Measurements from ENCODE around the gene PEX16. TPM values are rescaled to one million over a fixed set of nuclear protein-coding genes. Genes with fewer than 3 reads are reported as not detected.

PEX16 gene
- total RNA-seq, 3 donors from 2014 or later (not counting 1 experiment from before 2014, with no cell fraction given), result 61.3 to 75.8 (median 67.6) TPM

DNA sequence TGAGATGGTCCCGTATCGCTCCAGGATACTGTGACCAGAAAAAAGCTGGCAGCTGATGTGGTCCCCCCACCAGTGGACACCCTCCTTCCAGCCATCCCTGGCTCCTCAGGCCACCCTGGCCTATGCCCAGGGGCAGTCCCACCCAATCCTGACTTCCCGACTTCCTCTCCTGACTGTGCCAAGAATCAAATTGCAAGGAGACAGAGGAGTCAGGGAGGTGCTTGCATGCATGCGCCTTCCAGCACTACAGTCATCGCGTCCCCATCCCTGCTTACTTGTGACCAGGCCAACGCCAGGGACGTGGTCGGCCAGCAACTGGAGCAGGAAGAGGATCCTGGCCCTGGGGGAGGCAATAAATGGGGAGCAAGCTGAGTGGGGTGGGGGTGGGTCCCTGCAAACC lies 7.1 kb downstream of the PEX16 start:
- H3K4me3 ChIP-seq (ENCODE audit: low read length), result no peak overlapping the region
- Mint-ChIP-seq H3K9me3 (no peaks in the 10 kb centered on the region), H3K27me3 (ENCODE audit: low read depth in 2 of 2) (no peaks in the 10 kb centered on the region), H3K4me1 (peaks cover 6 to 18% of the 10 kb centered on the region in 2 donors), H3K27ac (no peak overlapping the region), H3K4me3 (no peak overlapping the region), H3K36me3 (no peaks in the 10 kb centered on the region)
- no peak overlapping the region for H3K27ac ChIP-seq (ENCODE audit: low read length)
- TF ChIP-seq, protein P1, sequence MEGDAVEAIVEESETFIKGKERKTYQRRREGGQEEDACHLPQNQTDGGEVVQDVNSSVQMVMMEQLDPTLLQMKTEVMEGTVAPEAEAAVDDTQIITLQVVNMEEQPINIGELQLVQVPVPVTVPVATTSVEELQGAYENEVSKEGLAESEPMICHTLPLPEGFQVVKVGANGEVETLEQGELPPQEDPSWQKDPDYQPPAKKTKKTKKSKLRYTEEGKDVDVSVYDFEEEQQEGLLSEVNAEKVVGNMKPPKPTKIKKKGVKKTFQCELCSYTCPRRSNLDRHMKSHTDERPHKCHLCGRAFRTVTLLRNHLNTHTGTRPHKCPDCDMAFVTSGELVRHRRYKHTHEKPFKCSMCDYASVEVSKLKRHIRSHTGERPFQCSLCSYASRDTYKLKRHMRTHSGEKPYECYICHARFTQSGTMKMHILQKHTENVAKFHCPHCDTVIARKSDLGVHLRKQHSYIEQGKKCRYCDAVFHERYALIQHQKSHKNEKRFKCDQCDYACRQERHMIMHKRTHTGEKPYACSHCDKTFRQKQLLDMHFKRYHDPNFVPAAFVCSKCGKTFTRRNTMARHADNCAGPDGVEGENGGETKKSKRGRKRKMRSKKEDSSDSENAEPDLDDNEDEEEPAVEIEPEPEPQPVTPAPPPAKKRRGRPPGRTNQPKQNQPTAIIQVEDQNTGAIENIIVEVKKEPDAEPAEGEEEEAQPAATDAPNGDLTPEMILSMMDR (IDR thresholded peaks at IDR 0.05), result no peak
- H3K4me1 ChIP-seq (ENCODE audit: control insufficient read depth, insufficient read depth, low read length), result peaks cover 14% of the 10 kb centered on the region
- intact Hi-C loops (cut with micrococcal nuclease), result loop anchor here (10.0 kb wide), 1 partner anchor 214 kb away; the partner anchor contains the start of gene PHF21A
- 98% methylated on average over 9 of the region's 9 CpGs for WGBS (ENCODE audit: insufficient coverage)
- H3K9me3 ChIP-seq (ENCODE audit: control insufficient read depth, insufficient read depth, low read length), result no peaks in the 10 kb centered on the region
- ATAC-seq, result no peak
- no peak for DNase-seq
- no peaks in the 10 kb centered on the region for H3K27me3 ChIP-seq (ENCODE audit: control insufficient read depth, insufficient read depth, low read length)
- H3K36me3 ChIP-seq (ENCODE audit: control insufficient read depth, insufficient read depth, low read length), result peaks cover 54% of the 10 kb centered on the region

DNA sequence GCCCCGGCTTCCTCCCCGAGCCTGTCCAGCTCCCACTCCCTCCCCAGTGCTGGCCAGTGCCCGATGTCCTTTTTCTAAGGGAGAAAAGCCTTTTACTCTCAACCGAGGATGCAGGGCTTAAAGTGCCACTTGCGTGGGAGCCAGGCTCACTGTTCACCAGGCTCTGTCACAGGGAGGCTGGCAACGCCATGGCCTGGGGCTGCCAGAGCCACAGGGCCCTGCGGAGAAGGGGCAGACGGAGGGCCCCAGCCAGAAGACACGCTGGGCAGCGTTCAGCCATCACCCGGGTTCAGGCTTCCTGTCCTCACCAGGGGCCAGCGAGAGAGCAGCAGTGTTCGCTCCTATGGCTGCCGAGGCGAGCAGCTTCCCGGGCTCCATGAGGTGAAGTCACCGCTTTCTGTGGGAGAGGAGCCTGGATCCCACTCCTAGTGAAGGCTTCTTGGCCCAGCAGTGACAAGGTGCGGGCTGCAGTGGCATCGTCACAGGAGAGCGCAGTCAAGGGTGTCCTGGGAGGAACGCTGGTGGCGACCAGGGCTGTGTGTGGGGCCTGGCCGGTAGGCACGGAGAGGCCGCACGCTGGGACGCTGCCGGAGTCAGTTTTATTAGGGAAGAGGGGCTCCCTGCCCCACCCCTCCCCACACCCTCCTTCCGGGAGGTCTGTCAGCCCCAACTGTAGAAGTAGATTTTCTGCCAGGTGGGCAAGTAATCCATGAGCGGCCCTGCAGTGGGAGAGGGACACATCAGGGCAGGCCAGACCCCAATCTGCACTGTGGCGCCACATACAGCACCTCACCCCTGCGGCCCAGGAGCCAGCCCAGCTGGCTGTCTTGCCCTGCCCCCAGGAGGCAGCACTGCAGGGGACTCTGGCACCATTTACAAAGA lies 7.8 kb downstream of the PEX16 start:
- no peak overlapping the region for H3K27ac ChIP-seq (ENCODE audit: low read length)
- H3K4me1 ChIP-seq (ENCODE audit: control insufficient read depth, insufficient read depth, low read length), result peaks cover 18% of the 10 kb centered on the region
- H3K9me3 Mint-ChIP-seq, result no peaks in the 10 kb centered on the region
- no peaks in the 10 kb centered on the region for H3K27me3 Mint-ChIP-seq (ENCODE audit: low read depth in 2 of 2)
- no peaks in the 10 kb centered on the region for H3K9me3 ChIP-seq (ENCODE audit: control insufficient read depth, insufficient read depth, low read length)
- WGBS (ENCODE audit: insufficient coverage), result 90% methylated on average over 32 of the region's 32 CpGs
- intact Hi-C loops (cut with micrococcal nuclease), result loop anchor here (10.0 kb wide), 1 partner anchor 215 kb away; the partner anchor contains the start of gene PHF21A
- no peaks in the 10 kb centered on the region for H3K36me3 Mint-ChIP-seq
- peaks cover 5 to 15% of the 10 kb centered on the region in 2 donors for H3K4me1 Mint-ChIP-seq
- ATAC-seq, result no peak
- H3K27me3 ChIP-seq (ENCODE audit: control insufficient read depth, insufficient read depth, low read length), result no peaks in the 10 kb centered on the region
- no peak overlapping the region for H3K27ac Mint-ChIP-seq
- no peak for DNase-seq
- H3K4me3 ChIP-seq (ENCODE audit: low read length), result no peak overlapping the region
- no peak overlapping the region for H3K4me3 Mint-ChIP-seq
- TF ChIP-seq, protein P1 (IDR thresholded peaks at IDR 0.05), result no peak
- H3K36me3 ChIP-seq (ENCODE audit: control insufficient read depth, insufficient read depth, low read length), result peaks cover 46% of the 10 kb centered on the region

DNA sequence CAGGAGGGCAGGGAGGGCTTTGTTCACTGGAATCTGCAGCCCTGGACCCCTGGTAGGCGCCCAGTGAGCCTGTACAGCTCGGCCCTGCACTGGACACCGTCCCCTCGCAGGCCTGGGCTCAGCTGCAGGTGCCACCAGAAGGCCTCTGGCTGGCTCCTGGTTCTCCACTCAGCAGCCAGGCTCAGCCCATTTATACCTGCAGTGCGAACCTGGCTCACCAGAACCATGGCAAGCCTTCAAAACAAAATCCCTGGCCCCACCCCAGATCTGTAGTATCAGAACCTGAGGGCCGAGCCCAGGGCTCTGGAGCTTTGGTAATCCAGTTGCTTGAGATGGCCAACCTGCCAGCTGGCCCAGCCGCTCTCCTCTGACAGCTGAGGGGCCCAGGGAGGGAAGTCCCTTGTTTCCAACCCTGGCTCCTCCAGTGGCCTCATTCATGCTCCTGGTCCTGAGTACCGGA lies 9.7 kb downstream of the PEX16 start:
- no peaks in the 10 kb centered on the region for H3K27me3 Mint-ChIP-seq (ENCODE audit: low read depth in 2 of 2)
- no peaks in the 10 kb centered on the region for H3K9me3 Mint-ChIP-seq
- Histone ChIP-seq H3K9me3 (ENCODE audit: control insufficient read depth, insufficient read depth, low read length) (no peaks in the 10 kb centered on the region), H3K36me3 (ENCODE audit: control insufficient read depth, insufficient read depth, low read length) (peaks cover 27% of the 10 kb centered on the region), H3K27me3 (ENCODE audit: control insufficient read depth, insufficient read depth, low read length) (no peaks in the 10 kb centered on the region), H3K4me1 (ENCODE audit: control insufficient read depth, insufficient read depth, low read length) (peaks cover 18% of the 10 kb centered on the region), H3K4me3 (ENCODE audit: low read length) (no peak overlapping the region), H3K27ac (ENCODE audit: low read length) (no peak overlapping the region)
- 86% methylated on average over 8 of the region's 8 CpGs for WGBS (ENCODE audit: insufficient coverage)
- H3K27ac Mint-ChIP-seq, result peak overlapping the region; percentile 48 to 89
- DNase-seq, result no peak
- intact Hi-C loops (cut with micrococcal nuclease), result no loop called here
- no peak overlapping the region for H3K4me3 Mint-ChIP-seq
- H3K36me3 Mint-ChIP-seq, result no peaks in the 10 kb centered on the region
- no peak for ATAC-seq
- TF ChIP-seq, protein P1 (IDR thresholded peaks at IDR 0.05), result no peak
- H3K4me1 Mint-ChIP-seq, result peaks cover 5 to 15% of the 10 kb centered on the region in 2 donors
